NCI-H226 (cell line): ENCODE data around the gene CACNA1S.

Experiments used
- DNase-seq: peaks from one replicate; pipeline ENCODE4 v3.0.0-alpha.2; 2015

The CACNA1S gene

DNA sequence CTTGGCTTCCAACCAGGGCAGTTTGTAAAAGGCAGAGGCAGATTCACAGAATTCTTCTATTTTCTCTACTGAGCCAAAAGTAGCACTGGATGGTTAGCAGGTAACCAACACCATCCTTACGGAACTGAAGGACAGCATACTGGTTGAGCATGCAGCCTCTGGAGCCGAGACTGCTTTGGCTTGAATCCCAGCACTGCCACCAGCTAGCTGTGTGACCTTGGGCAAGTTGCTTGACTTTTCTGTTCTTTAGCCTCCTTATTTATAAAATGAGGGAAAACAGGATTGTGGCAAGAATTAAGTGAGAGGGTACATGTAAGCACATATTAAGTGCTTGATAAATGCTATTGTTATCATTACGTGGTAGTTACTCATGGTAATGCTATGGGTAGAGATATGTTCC, 19.5 kb downstream of the CACNA1S start:
- DNase-seq, result no peak

DNA sequence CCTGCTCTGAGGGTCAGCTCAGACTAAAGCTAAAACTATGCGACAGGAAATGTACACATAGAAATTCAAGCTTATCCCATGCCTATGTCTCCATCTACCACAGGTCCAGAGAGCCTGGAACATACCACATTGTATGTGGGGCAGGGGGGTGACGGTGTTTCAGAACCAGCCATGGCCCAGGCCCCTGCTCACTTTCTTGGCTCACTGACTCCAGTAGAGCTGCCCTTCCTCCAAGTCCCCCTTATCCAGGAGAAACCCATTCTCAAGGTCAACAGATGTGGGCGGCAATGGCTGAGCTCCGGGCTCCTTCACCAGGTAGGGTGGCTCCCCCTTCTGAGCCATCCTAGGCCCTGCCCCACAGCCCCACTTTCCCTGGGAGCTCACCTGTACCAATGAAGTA, 21.0 kb downstream of the CACNA1S start:
- DNase-seq, result no peak

GRCh38 chr1:201090541-201090940, 21.7 kb downstream of the CACNA1S start:
- no peak for DNase-seq

DNA sequence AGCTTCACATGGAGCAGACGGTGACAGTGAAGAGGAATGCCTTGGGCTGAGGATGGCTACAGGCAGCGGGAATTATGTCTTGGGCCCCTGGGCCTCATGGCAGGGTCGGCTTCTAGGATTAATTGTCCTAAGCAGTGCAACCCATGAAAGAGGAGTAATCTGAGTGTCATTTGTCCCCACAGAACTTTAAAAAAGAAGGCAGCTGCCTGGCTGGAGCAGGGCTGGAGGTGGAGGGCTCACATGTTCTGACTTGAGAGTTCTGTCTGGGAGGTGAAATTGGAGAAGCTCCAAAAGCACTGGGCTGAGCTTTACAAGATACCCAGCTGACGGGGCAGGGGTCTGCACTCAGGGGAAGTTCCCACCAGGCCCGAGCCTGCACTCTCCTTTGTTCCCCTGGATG, 22.6 kb downstream of the CACNA1S start:
- DNase-seq, result no peak

- no peak for DNase-seq
Measured at GRCh38 chr1:201088901-201089525, 23.2 kb downstream of the CACNA1S start.

GRCh38 chr1:201088395-201088794, 23.8 kb downstream of the CACNA1S start:
- no peak for DNase-seq

DNA sequence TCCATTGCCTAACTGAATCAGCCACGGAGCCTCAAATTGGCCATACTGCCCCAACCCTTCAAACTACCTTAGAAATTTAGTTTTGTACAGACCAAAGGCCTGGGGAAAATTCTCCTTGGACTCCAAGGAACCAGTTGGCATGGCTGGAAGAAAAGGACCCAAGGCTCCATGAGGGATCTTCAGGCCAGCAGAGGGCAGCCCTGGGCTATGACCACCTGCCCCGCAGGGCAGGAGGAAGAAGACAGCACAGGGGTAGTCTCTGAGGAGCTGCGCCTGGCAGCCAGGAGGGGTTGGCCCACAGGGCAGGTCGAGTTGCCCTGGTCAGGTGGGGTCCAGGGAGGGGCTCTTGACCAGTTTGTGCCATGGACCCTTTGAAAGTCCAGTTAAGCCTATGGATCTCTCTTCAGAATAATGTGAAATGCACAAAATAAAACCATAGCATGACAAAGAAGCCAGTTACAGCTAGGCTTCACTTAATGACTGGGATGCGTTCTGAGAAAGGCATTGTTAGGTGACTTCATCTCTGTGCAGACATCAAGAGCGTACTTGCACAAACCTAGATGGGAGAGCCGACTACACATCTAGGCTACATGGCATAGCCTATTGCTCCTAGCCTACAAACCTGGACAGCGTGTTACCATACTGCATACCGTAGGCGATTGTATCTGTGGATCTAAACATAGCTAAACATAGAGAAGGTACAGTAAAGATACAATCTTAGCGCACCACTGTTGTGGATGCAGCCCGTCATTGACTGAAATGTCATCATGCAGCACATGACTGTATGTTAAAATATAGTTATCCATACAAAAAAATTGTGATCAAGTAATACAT, 26.1 kb downstream of the CACNA1S start:
- peak; percentile 43 for DNase-seq

DNA sequence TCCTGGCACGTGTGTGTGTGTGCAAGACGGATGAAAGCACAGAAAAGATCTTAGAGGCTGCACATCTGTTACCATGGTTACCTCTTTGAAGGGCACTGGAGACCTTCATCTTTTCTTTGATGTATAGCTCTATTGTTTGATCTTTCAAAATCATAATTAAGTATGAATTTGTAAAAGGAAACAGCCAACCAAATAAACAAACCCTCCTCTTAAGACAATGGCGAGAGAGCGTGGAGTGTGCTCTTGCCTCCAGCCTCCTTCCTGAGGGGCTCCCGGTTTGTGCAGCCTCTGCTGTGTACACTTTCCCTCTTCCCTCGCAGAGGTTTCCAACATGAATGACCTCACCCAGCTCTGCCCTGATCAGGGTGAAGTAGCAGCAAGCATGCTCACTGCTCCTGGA, 27.9 kb downstream of the CACNA1S start:
- no peak for DNase-seq

- DNase-seq, result no peak
Measured at GRCh38 chr1:201083741-201084140, 28.5 kb downstream of the CACNA1S start.

DNA sequence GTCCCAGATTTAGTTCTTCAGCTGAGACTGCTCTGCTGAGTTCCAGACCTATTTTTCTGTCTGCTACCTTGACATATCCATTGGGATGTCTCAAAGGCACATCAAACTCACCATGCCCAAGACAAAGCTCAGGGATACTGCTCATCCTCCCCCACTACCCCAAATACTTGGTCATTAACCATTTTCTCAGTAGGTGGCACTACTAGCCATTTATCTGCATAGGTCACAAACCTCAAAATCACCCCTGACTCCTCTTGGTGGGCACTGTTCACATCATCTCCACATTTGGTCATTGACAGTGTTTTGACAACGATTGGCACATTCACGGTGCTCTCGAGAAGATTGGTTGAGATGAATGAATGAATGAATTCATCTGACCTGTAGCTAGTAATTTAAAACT, 32.1 kb downstream of the CACNA1S start:
- no peak for DNase-seq

DNA sequence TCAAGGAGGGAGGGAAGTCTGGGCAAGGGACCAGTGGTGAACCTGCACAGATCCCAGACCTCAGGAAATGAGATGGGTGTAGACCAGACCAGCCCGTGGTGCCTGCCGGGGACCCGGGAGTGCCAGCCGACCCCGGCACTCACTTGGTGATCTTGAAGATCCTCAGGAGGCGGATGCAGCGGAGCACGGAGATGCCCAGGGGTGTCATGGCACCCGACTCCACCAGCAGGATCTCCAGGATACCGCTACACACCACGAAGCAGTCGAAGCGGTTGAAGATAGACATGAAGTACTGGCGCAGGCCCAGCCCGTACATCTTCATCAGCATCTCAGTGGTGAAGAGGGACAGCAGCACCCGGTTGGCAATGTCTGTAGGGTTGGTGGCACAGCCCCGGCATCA, 34.5 kb downstream of the CACNA1S start:
- DNase-seq, result no peak

GRCh38 chr1:201077116-201077515, 35.1 kb downstream of the CACNA1S start:
- DNase-seq, result no peak

- no peak for DNase-seq
Measured at GRCh38 chr1:201076092-201076491, 36.1 kb downstream of the CACNA1S start.

GRCh38 chr1:201074018-201074417, 38.2 kb downstream of the CACNA1S start:
- no peak for DNase-seq

GRCh38 chr1:201072922-201073321, 39.3 kb downstream of the CACNA1S start:
- no peak for DNase-seq

GRCh38 chr1:201072149-201072548, 40.1 kb downstream of the CACNA1S start:
- no peak for DNase-seq

DNA sequence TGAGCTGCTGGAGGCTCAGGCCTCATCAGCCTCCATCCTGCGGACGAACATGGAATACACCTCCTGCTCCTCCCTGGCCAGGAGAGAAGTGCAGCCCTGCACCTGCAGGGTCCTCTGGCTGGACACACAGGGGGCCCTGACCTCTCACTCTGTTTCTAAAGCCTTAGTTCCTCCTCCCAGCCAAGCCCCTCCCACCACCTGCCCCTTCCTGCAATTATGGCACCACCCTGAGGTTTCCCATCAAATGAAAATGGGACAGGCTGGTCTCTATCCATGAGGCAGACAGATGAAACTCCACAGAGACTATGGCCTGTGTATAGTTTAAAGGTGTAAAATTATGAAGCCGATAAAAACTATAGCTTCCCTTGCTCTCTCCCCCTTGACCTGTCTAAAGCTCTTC, 42.6 kb downstream of the CACNA1S start:
- DNase-seq, result no peak

DNA sequence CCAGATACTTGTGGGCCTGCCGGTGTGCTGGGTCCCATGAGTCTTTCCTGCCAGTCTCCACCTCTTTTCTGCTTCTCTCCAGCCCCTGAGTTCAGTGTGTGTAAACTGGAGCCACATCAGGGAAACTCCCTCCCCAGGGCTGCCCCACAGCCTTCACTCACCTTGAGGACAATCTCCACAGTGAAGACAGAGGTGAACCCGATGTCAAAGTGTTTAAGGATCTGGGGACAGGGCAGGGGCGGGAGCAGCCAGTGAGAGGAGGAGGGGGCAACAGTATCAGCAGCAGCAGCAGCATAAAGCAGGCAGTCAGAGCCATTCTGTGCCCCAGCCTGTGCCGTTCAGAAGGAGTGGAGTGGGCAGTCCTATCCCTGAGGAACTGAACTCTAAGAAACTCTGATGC, 43.2 kb downstream of the CACNA1S start:
- no peak for DNase-seq

GRCh38 chr1:201066986-201067385, 45.2 kb downstream of the CACNA1S start:
- no peak for DNase-seq

DNA sequence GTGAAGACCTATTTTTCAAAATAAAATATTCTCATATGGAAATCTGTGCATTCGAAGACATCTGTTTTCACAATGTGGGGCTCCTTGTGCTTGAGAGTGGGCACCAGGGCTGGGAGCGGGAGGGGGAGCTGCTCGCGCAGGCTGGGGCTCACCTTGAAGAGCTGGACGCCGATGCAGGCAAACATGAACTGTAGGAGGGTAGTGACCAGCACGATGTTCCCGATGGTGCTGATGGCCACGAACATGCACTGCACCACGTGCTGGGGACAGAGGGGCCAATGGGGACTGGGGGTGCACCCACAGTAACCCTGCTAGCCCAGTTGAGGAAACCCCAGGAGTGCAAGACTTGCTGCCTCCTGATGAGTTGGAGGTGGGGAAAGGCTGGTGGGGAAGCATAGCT, 46.5 kb downstream of the CACNA1S start:
- no peak for DNase-seq

GRCh38 chr1:201064806-201065205, 47.4 kb downstream of the CACNA1S start:
- DNase-seq, result no peak

DNA sequence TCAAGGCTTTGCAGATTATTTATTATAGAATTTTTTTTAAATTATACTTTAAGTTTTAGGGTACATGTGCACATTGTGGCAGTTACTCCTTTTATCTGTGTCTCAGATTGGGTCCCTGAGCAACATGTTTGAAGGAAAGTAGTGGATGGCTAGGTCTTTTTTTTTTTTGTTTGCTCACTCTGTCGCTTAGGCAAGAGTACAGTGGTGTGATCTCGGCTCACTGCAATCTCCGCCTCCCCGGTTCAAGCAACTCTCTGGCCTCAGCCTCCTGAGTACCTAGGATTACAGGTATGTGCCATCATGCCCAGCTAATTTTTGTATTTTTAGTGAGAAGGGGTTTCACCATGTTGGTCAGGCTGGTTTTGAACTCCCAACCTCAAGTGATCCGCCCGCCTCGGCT, 49.1 kb downstream of the CACNA1S start:
- DNase-seq, result no peak

DNA sequence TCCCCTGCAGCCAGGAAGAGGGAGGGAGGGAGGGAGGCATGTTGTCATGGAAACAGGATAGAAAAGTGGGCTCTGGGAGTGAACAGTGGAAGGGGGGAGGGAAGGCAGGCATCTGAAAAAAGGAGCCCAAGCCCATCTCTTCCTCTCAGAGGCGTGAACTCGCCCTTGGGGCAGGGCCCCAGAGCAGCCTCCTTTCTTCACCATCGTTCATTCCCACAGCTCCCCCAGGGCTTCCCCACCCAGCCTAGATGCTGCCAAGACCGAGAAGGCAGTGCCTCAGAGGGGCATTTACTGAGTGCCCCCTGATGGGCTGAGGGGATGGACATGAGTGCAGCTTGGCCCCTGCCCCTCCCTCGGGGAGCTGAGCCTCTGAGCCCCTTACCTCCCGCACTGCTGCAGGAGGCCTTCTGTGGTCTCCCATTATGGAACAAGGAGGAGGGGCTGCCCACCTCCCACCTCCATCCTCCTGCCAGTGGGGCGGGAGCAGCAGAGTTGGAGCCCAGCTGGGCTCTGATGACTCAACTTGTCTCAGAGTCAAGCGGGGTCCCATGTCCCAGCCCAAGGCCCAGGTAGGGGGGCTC, 49.6 kb downstream of the CACNA1S start:
- no peak for DNase-seq

DNA sequence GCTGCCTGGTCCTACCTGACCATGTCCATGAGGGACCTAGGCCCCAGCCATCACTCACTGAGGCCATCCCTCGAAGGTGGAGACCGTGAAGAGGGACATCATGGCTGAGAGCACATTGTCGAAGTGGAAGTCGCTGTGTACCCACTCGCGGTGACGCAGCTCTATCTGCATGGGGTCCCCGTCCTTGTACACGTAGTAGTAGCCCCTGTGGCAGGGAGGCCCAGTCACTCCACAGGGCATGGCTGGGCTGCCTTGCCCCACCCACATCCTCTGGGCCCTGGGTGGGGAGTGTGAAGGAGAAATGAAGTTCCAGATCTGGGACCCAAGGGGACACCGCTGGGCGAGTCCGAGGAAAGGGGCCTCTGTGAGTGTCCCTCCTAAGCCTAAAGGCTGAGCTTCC, 50.3 kb downstream of the CACNA1S start:
- no peak for DNase-seq
